LNCaP clone FGC (cell line): ENCODE data around the gene RSPH10B2.
"Not testable (repeated sequence)": the region's sequence is repeated elsewhere in the genome, so short reads cannot be mapped to it uniquely, and the experiment has no call there.

Source experiments
- DNase-seq: peaks from one replicate; pipeline ENCODE4 v3.0.0-alpha.2; 2011; ENCODE audit warnings: low read depth
- H3K4me3 ChIP-seq: 2 replicates; pipeline ENCODE4 v1.5.1; 2011; ENCODE audit warnings: mild to moderate bottlenecking, low read depth, low read length, control low read depth
- CTCF ChIP-seq: IDR thresholded peaks from 2 replicates; pipeline ENCODE4 v1.5.1; 2012; ENCODE audit warnings: mild to moderate bottlenecking; ENCODE audit not compliant: control insufficient read depth, insufficient read depth; ENCODE audit errors: extremely low read depth

RSPH10B2 gene

DNA sequence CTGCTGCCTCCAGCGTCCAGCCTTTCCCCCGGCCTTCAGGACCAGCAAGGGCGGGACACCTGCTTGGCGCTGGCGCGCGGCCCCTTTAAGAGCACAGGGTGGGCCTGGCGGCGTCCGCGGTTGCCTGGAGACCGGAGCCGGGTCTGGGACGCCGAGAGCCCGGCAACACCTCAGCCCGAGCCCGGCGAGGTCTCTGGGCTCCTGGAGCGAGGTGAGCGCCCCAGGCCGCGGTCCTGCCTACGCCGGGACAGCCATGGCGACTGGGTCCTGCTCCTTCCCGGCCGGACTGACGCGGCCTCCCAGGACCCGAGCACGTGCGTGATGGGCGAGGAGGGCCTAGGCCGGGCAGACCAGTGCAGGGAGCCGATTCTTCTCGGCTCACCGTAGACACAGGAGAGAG lies at the start of gene RSPH10B2:
Gene RSPH10B2, plus strand, starts transcription at position 140 of the 400 bp plus-strand sequence. CDS start 3,575 bp downstream, outside the sequence.
- not testable (repeated sequence) for H3K4me3 ChIP-seq

DNA sequence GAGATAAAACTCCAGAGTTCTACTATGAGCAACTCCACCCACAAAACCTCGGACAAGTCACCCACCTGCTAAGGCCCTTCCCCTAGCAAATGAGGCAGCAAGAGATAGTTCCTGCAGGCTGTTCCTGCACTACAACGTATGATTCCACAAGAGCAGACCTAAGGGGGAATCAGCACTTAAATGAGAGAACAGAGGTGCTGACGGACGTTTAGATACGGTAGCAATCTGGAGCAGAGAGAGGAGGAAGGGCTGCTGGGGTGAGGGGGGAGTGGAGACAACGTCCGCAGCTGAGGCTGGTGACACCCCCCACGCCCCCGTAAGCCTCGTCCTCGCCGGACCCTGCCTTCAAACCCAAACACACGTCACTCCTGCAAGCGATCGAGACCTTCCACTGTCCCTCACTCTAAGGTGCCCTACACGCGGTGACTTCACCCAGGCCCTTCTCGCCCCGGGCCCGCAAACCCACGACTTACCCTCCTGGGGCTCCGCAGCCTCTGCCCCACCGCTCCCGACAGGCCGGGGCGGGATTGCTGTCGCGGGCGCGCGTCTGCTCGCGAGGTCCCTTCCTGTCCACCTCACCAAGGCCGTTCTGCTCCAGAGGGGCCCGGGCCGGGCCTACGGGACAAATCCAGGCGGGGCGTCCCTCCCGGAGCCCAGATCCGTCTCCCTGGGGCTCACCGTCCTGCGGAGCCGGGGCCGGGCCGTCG lies 47.8 kb upstream of the RSPH10B2 start:
- TF ChIP-seq CTCF, result no peak
- DNase-seq, result no peak
- H3K4me3 ChIP-seq, result peak overlapping the region; percentile 83

More for the DNA sequence above, at the start of gene RSPH10B2:
- not testable (repeated sequence) for DNase-seq

GRCh38 chr7:6706666-6707407 lies 47.1 kb upstream of the RSPH10B2 start, which contains the start of gene ZNF12:
Gene ZNF12 (minus strand): TSS chr7:6706947. CDS start chr7:6705173, 1,774 bp downstream.
- no peak for TF ChIP-seq CTCF
- DNase-seq, result peak; percentile 79
- peak within 1 kb of the TSS; percentile 83 for H3K4me3 ChIP-seq

- DNase-seq, result no peak
- no peak for TF ChIP-seq CTCF
These were observed 45.6 kb upstream of the RSPH10B2 start for GRCh38 chr7:6708304-6708703.

GRCh38 chr7:6709808-6710207 lies 44.1 kb upstream of the RSPH10B2 start:
- peak; percentile 23 for DNase-seq
- no peak for TF ChIP-seq CTCF
- no peak overlapping the region for H3K4me3 ChIP-seq

More at GRCh38 chr7:6708304-6708703, 45.6 kb upstream of the RSPH10B2 start:
- H3K4me3 ChIP-seq, result no peak overlapping the region

- no peak overlapping the region for H3K4me3 ChIP-seq
- DNase-seq, result no peak
- no peak for TF ChIP-seq CTCF
These were observed 39.5 kb upstream of the RSPH10B2 start for GRCh38 chr7:6714360-6714759.

DNA sequence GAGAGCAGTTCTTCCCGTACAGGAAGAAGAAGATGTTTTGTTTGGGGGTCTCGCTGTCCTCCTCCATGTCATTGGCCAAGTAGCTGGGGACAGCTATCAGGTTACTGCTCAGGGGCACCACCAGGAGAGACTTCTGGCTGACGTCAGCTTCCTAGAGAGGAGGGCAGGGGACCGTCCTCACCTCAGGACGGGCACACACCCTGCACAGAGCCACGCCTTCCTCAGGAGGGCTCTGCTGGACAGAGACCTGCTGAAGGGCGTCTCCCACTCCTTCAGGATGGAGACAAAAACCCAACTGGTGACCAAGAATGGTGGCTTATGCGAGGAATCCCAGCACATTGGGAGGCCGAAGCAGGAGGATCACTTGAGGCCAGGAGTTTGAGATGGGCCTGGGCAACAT lies 38.0 kb upstream of the RSPH10B2 start:
- H3K4me3 ChIP-seq, DNase-seq: not testable (repeated sequence)
